Effector memory CD8-positive, alpha-beta T cell (primary cell): ENCODE measurements around the gene SRPK2.
"Not testable (repeated sequence)": the region's sequence is repeated elsewhere in the genome, so short reads cannot be mapped to it uniquely, and the experiment has no call there.

ENCODE experiments used
- ATAC-seq: fragments of 150-1000 bp; cut with Tn5 transposase; replicated peaks from 2 replicates; pipeline ENCODE4 v1.10.0; 2021; ENCODE audit warnings: mild to moderate bottlenecking, moderate library complexity
- DNase-seq, 3 experiments: peaks; one replicate each; pipeline ENCODE4 v3.0.0; 2021
- H3K27ac Mint-ChIP-seq, 2 donors: one replicate each; pipeline ENCODE4 v1.8.0; 2022; ENCODE audit warnings: mild to moderate bottlenecking in 2 of 2, mixed read lengths in 2 of 2, moderate library complexity in 2 of 2
- H3K27me3 Mint-ChIP-seq, 2 donors: one replicate each; pipeline ENCODE4 v1.8.0; 2022; ENCODE audit warnings: mixed read lengths in 2 of 2
- H3K36me3 Mint-ChIP-seq: one replicate; pipeline ENCODE4 v1.8.0; 2022; ENCODE audit warnings: mild to moderate bottlenecking, moderate library complexity, mixed read lengths; ENCODE audit not compliant: insufficient read depth
- H3K4me1 Mint-ChIP-seq, 2 donors: one replicate each; pipeline ENCODE4 v1.8.0; 2022; ENCODE audit warnings: low read depth in 2 of 2, mixed read lengths in 2 of 2
- H3K4me3 Mint-ChIP-seq, 2 donors: one replicate each; pipeline ENCODE4 v1.8.0; 2022; ENCODE audit warnings: mild to moderate bottlenecking in 2 of 2, mixed read lengths in 2 of 2, moderate library complexity in 2 of 2
- H3K9me3 Mint-ChIP-seq, 2 donors: one replicate each; pipeline ENCODE4 v1.8.0; 2022; ENCODE audit warnings: mixed read lengths in 2 of 2

SRPK2 gene

GRCh38 chr7:105249216-105249615, 139.5 kb downstream of the SRPK2 start:
- Mint-ChIP-seq H3K9me3 (no peaks in the 10 kb centered on the region), H3K4me1 (peaks cover 12 to 32% of the 10 kb centered on the region in 2 donors), H3K36me3 (peaks cover 10% of the 10 kb centered on the region), H3K4me3 (no peak overlapping the region), H3K27ac (no peak overlapping the region), H3K27me3 (no peaks in the 10 kb centered on the region)
- DNase-seq (no peak), ATAC-seq (no peak)

GRCh38 chr7:105246679-105247078, 142.0 kb downstream of the SRPK2 start:
- H3K27ac Mint-ChIP-seq: no peak overlapping the region
- no peak overlapping the region for H3K4me3 Mint-ChIP-seq
- no peak for DNase-seq
- no peaks in the 10 kb centered on the region for H3K9me3 Mint-ChIP-seq
- peaks cover 16% of the 10 kb centered on the region for H3K36me3 Mint-ChIP-seq
- ATAC-seq: no peak
- no peaks in the 10 kb centered on the region for H3K27me3 Mint-ChIP-seq
- peaks cover 9 to 30% of the 10 kb centered on the region in 2 donors for H3K4me1 Mint-ChIP-seq

- no peaks in the 10 kb centered on the region for H3K9me3 Mint-ChIP-seq
- H3K27ac Mint-ChIP-seq: no peak overlapping the region
- ATAC-seq (no peak), DNase-seq (no peak)
- H3K4me1 Mint-ChIP-seq: peaks cover 13 to 30% of the 10 kb centered on the region in 2 donors
- peaks cover 16% of the 10 kb centered on the region for H3K36me3 Mint-ChIP-seq
- no peak overlapping the region for H3K4me3 Mint-ChIP-seq
- no peaks in the 10 kb centered on the region for H3K27me3 Mint-ChIP-seq
Observed at GRCh38 chr7:105246256-105246655, 142.5 kb downstream of the SRPK2 start.

- Mint-ChIP-seq H3K27me3 (no peaks in the 10 kb centered on the region), H3K4me3 (no peak overlapping the region), H3K27ac (no peak overlapping the region), H3K4me1 (peaks cover 16 to 29% of the 10 kb centered on the region in 2 donors), H3K9me3 (no peaks in the 10 kb centered on the region), H3K36me3 (peaks cover 16% of the 10 kb centered on the region)
- ATAC-seq (no peak), DNase-seq (no peak)
Observed at GRCh38 chr7:105245398-105246114, 143.2 kb downstream of the SRPK2 start.

GRCh38 chr7:105244594-105244993, 144.1 kb downstream of the SRPK2 start:
- H3K27ac Mint-ChIP-seq: no peak overlapping the region
- peaks cover 19 to 36% of the 10 kb centered on the region in 2 donors for H3K4me1 Mint-ChIP-seq
- no peaks in the 10 kb centered on the region for H3K27me3 Mint-ChIP-seq
- ATAC-seq: no peak
- H3K36me3 Mint-ChIP-seq: peaks cover 16% of the 10 kb centered on the region
- DNase-seq: no peak
- no peaks in the 10 kb centered on the region for H3K9me3 Mint-ChIP-seq
- H3K4me3 Mint-ChIP-seq: no peak overlapping the region

GRCh38 chr7:105241198-105241597, 147.5 kb downstream of the SRPK2 start:
- H3K4me3 Mint-ChIP-seq: no peak overlapping the region
- no peak for DNase-seq
- H3K9me3 Mint-ChIP-seq: no peaks in the 10 kb centered on the region
- no peak for ATAC-seq
- H3K4me1 Mint-ChIP-seq: peaks cover 32 to 59% of the 10 kb centered on the region in 2 donors
- H3K36me3 Mint-ChIP-seq: peaks cover 6% of the 10 kb centered on the region
- H3K27ac Mint-ChIP-seq: peak overlapping the region in 1 of 2 donors; percentile 25
- no peaks in the 10 kb centered on the region for H3K27me3 Mint-ChIP-seq

- peaks cover 4% of the 10 kb centered on the region for H3K36me3 Mint-ChIP-seq
- ATAC-seq: no peak
- H3K27ac Mint-ChIP-seq: peak overlapping the region in 1 of 2 donors; percentile 21
- H3K27me3 Mint-ChIP-seq: no peaks in the 10 kb centered on the region
- no peak overlapping the region for H3K4me3 Mint-ChIP-seq
- H3K4me1 Mint-ChIP-seq: peaks cover 34 to 73% of the 10 kb centered on the region in 2 donors
- no peak for DNase-seq
- no peaks in the 10 kb centered on the region for H3K9me3 Mint-ChIP-seq
Observed at GRCh38 chr7:105238198-105238765, 150.4 kb downstream of the SRPK2 start.

GRCh38 chr7:105234886-105235285, 153.8 kb downstream of the SRPK2 start:
- Mint-ChIP-seq H3K27ac (no peak overlapping the region), H3K27me3 (no peaks in the 10 kb centered on the region), H3K4me1 (peaks cover 22 to 61% of the 10 kb centered on the region in 2 donors), H3K36me3 (no peaks in the 10 kb centered on the region), H3K9me3 (no peaks in the 10 kb centered on the region), H3K4me3 (no peak overlapping the region)
- ATAC-seq (no peak), DNase-seq (no peak)

GRCh38 chr7:105232829-105233291, 155.9 kb downstream of the SRPK2 start:
- H3K36me3 Mint-ChIP-seq, ATAC-seq, DNase-seq, H3K27ac Mint-ChIP-seq, H3K4me3 Mint-ChIP-seq, H3K9me3 Mint-ChIP-seq, H3K27me3 Mint-ChIP-seq: not testable (repeated sequence)
- H3K4me1 Mint-ChIP-seq: peaks cover 20 to 45% of the 10 kb centered on the region in 2 donors

- Mint-ChIP-seq H3K27me3 (no peaks in the 10 kb centered on the region), H3K27ac (peak overlapping the region in 1 of 2 donors; percentile 2), H3K9me3 (no peaks in the 10 kb centered on the region), H3K4me1 (peaks cover 8 to 29% of the 10 kb centered on the region in 2 donors), H3K4me3 (no peak overlapping the region), H3K36me3 (no peaks in the 10 kb centered on the region)
- no peak for ATAC-seq
- DNase-seq: no peak
Observed at GRCh38 chr7:105230486-105230885, 158.2 kb downstream of the SRPK2 start.

GRCh38 chr7:105229641-105230040, 159.1 kb downstream of the SRPK2 start:
- DNase-seq (no peak), ATAC-seq (no peak)
- Mint-ChIP-seq H3K9me3 (no peaks in the 10 kb centered on the region), H3K27ac (no peak overlapping the region), H3K27me3 (no peaks in the 10 kb centered on the region), H3K4me3 (no peak overlapping the region), H3K4me1 (peaks cover 16 to 35% of the 10 kb centered on the region in 2 donors), H3K36me3 (no peaks in the 10 kb centered on the region)

- Mint-ChIP-seq H3K36me3 (no peaks in the 10 kb centered on the region), H3K4me3 (no peak overlapping the region), H3K27ac (no peak overlapping the region), H3K9me3 (no peaks in the 10 kb centered on the region), H3K27me3 (no peaks in the 10 kb centered on the region), H3K4me1 (peaks cover 14 to 33% of the 10 kb centered on the region in 2 donors)
- ATAC-seq: no peak
- DNase-seq: no peak
Observed at GRCh38 chr7:105228555-105228954, 160.2 kb downstream of the SRPK2 start.

GRCh38 chr7:105227391-105227790, 161.3 kb downstream of the SRPK2 start:
- peaks cover 14 to 39% of the 10 kb centered on the region in 2 donors for H3K4me1 Mint-ChIP-seq
- H3K36me3 Mint-ChIP-seq: no peaks in the 10 kb centered on the region
- no peak overlapping the region for H3K27ac Mint-ChIP-seq
- no peaks in the 10 kb centered on the region for H3K27me3 Mint-ChIP-seq
- H3K4me3 Mint-ChIP-seq: no peak overlapping the region
- no peak for DNase-seq
- ATAC-seq: no peak
- no peaks in the 10 kb centered on the region for H3K9me3 Mint-ChIP-seq
